ENCODE results near the gene ACTMAP.
"Not testable (repeated sequence)": the region's sequence is repeated elsewhere in the genome, so short reads cannot be mapped to it uniquely, and the experiment has no call there.

GRCh38 chr19:40730065-40730464, 20.2 kb downstream of the ACTMAP start:
- not testable (repeated sequence) for TF ChIP-seq CTCF, POLR2A (IDR thresholded peaks at IDR 0.05)

Measured in thyroid gland (tissue), 4 donors.